Esophagus squamous epithelium (tissue), 4 donors: ENCODE data around the gene COL23A1.

Source experiments
- CTCF ChIP-seq, 6 experiments: fragments of 450-650 bp in 4 of 6; fragments of 200-600 bp in 2 of 6; sonication (generic) in 2 of 6; IDR thresholded peaks; one replicate each; pipeline ENCODE4 v1.5.1; 2016 to 2019; ENCODE audit warnings: antibody characterized with exemption in 6 of 6, mild to moderate bottlenecking in 4 of 6, moderate library complexity in 4 of 6
- POLR2A ChIP-seq, 4 donors: fragments of 450-650 bp; IDR thresholded peaks; one replicate each; pipeline ENCODE4 v1.6.1; 2017; ENCODE audit warnings: antibody characterized with exemption in 4 of 4, mild to moderate bottlenecking in 4 of 4, moderate library complexity in 3 of 4

- no peak for TF ChIP-seq CTCF (IDR thresholded peaks at IDR 0.05)
- no peak for TF ChIP-seq POLR2A (IDR thresholded peaks at IDR 0.05)
Observed at GRCh38 chr5:178245389-178245788, 344.8 kb downstream of the COL23A1 start.
